HUDEP-2 (cell line): ENCODE results near the gene PRKAR2B.
A peak's percentile ranks its signal among the peaks of the same experiment; 100 is the strongest.
"Not testable (repeated sequence)": the region's sequence is repeated elsewhere in the genome, so short reads cannot be mapped to it uniquely, and the experiment has no call there.

ENCODE experiments used
- DNase-seq, 76 experiments: peaks; one replicate each; lab custom pipeline; 2025; ENCODE audit not compliant: unreplicated experiment in 76 of 76; lab: John Stamatoyannopoulos, UW

Gene PRKAR2B

DNA sequence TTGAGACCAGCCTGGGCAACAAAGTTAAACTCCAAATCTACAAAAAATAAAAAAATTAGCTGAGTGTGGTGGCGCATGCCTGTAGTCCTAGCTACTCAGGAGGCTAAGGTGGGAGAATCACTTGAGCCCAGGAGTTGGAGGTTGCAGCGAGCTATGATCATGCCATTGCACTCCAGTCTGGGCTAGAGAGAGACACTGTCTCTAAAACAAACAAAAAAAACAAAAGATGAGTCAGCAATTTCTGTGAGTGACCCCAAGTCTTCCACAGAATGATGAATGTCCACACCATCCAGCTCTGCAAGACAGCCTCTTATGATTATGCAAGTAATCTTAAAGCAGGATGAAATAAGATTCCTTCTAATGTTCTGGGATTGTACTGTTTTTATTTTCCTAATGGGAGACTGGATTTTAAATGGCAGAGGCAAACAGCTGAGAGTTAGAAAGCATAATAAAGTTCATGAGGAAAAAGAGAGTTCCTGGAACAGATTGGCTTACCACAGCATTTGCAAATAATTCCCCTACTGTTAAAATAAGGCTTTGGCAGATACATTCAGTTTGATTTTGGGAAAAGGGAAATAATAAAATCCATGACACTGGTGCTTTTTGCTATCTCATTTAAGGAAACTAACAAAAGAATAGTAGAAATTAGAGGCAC, 18.9 kb upstream of the PRKAR2B start:
- peak in 4 of 76 experiments; percentile 16 to 43 (median 28) for DNase-seq

DNA sequence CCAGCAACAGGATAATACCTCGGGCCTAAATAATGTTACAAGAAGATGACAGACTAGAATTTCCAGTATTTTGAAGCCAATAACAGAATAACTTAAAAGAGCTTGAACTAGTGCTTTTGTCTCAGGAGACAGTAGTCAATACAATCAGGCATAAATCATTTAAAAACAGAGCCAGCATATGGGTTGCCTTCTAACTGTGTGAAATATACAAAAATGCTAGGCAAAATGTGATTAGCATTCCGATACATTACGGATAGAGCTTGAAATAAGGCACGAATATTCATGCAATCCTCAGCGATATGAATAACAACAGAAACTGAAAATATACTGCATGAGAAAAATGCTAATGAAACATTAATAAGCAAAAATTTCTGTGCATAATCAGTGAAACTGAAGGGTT, 18.3 kb upstream of the PRKAR2B start:
- no peak for DNase-seq

DNA sequence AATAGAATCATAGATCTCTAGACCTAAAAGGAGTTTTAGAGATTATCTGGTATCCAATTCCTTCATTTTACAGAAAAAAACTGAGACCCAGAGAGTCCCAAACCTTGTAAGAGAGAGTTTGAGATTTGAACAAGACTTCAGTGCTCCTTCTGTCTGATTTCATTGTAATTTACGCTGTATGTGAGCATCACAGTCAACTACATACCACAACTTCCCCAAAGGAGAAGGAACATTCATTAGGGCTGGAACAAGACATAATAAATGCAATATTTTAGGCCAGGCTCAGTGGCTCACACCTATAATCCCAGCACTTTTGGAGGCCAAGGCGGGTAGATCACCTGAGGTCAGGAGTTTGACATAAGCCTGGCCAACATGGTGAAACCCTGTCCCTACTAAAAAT, 17.3 kb upstream of the PRKAR2B start:
- no peak for DNase-seq

DNA sequence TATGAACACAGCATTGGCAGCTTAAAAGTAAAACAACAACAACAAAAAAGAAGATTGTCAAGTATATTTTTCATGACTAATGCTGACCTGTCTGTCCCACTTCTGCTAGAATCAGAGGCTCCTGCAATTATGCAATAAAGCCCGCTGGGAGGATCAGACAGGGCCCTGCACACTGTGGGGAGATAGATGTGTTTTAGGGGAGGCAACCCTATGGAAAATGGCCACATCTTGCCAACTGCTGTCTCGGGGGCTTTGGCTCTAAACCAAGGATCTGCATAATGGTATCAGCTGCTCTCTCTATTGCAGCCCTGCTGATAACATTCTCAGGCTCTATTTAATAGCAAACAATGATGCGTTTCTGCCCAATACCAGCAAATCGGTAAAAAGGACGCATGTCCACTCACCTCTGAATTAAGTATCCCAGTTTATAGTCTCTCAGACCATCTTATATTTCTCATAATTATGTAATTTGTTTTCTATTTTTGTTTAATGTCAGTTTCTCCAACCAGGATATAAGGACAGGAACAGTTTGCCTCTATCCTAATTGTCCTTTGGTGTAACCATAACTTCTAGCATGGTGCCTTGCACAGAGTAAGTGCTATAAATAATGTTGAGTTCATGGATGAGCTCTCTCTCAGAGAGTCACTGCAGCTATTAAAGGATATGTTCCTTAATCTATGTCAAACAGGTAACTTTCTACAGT, 15.3 kb upstream of the PRKAR2B start:
- DNase-seq, result peak in 72 of 76 experiments; percentile 8 to 91 (median 62)

DNA sequence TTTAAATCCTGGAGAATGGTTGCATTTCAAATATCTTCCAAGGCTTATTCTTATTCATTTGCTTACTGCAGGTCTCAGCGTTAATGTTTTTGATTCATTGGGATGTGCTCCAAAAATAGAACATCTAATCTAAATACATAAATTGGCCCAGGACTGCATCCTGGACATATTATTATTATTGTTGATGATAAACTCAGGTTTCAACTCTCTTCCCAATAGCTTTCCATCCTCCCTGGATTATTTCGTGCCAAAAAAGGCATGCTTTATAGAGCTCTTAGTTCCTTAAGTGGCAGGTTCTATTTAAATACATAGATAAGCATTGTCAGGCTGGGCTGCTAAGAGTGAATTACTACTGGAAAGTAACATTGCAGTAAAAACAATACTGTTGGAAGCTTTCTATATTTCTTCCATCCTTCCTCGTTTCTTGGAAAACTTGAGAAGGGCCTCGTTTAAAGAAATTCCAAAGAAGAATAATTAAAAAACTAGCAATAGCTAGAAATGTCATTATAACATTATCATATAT, 14.7 kb upstream of the PRKAR2B start:
- no peak for DNase-seq

DNA sequence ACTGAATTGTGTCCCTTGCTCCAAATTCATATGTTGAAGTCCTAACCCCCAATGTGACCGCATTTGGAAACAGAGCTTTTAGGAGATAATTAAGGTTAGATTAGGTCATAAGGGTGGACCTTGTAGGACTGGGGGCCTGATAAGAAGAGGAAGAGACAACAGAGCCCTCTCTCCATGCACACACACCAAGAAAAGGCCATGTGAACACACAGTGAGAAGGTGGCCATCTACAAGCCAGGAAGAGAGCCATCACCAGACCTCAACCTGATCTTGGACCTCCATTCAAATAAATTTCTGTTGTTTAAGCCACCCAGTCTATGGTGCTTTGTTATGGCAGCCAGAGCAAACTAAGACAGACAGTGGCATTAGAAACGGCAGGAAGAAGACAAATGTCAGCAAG, 12.5 kb upstream of the PRKAR2B start:
- DNase-seq, result peak in 24 of 76 experiments; percentile 11 to 68 (median 29)

DNA sequence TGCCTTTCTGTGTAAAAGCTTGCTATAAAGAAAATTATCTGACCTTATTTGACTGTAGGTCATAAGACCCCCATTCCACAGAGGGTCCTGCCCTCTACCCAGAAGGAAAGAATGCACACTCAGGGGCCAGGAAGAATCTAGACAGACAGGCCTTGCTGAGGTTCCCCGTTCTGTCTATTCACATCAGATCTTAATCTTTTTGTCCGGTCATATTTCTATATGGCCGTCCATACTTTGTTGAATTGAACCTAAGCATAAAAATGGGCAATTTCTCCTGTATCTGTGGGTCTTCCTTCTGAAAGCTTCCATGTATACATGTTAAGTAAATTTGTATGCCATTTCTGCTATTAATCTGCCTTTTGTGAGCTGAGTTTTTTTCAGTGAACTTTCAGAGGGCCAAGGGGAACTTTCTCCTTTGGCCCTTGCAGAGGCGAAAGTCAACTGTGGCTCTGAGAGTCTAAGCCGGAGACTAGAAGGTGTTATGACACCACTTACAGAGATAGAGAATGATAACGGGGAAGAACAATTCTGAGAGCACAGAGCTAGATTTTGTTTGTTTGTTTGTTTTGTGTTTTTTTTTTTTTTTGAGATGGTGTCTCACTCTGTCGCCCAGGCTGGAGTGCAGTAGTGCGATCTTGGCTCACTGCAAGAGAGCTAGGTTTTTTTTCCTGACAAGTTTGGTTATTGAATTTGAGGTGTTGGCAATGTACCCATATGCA, 11.6 kb upstream of the PRKAR2B start:
- DNase-seq, result no peak

DNA sequence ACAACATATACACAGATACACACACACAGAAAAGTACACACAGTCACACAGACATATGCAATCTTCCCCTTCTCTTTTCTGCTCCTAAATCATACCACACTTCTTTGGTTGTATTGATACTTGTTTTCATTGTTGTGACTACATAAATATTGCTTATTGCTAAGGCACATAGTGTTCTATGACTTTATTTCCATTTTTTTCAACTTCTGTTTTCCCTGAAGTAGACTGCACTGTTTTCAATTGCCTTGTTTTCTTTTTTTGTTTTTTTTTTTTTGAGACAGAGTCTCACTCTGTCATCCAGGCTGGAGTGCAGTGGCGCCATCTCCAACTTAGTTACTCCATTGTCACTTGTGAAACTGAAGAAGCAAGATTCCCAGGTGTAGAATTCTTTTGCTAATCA, 10.0 kb upstream of the PRKAR2B start:
- DNase-seq, result no peak

DNA sequence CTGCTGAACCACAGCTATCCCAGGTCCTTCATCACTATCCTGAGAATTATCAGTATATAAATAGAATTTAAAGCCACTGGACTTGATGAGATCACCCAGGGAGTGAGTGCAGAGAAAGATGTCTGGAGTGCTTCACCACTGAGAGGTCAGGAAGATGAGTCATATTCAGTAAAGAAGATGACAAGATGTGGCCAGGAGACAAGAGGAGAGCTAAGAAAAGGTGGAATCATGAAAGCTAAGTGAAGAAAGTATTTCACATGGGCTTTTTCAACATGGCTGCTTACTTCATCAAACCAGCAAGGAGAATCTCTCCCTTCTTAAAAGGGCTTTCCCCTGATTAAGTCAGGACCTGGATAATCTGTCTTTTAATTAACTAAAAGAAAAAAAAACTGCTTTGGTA, 9.1 kb upstream of the PRKAR2B start:
- peak in 28 of 76 experiments; percentile 8 to 63 (median 35) for DNase-seq

DNA sequence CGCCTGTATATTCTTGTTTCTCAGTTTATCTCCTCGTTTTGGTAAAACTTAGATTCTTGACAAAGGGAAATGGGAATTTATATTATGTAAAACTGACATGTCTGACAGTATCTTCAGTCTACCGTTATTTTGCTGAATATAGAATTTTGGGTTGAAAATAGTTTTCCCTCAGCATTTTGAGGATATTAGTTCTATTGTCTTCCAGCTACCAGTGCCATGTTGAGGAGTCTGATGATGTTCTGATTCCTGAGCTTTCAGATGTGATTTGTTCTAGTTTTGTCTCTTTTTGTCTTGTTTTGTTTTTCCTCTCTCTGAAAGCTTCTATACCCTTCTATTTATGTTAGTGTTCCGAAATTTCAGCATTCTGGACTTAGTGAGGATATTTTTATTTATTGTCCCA, 8.0 kb upstream of the PRKAR2B start:
- no peak for DNase-seq

DNA sequence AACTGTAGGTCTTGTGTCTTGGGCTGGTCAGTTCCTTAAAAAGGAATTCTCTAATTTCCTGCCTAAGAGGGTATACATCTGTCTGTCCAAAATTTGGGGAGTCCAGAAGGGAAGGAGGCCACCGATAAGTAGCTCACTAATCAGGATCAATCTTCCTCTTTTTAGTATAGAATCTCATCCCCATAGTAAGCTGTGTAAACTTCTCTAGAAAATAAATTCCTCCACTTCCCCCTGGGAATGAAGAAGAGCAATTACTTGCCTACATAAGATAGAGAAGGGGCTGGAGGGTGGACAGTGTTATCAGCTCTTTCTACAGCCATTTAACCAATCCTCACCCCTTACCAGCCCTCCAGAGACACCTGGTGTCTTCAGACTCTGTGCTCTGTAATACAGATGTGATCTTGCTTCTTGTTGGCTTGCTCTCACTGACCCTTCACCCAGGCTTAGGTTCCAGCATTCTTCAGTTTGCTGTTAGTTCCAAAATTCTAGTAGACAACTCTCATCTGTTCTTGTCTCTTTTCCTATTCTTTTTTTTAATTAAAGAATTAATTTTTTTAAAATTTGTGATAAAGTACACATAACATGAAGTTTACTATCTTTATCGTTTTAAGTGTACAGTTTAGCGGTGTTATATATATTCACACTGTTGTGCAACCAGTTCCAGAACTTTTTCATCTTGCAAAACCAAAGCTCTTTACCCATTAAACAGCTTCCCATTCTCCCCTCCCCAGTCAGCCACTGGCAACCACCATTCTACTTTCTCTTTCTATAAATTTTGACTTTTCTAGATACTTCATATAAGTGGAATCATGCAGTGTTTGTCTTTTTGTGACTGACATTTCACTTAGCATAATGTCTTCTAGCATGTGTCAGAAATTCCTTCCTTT, 6.5 kb upstream of the PRKAR2B start:
- DNase-seq, result no peak

DNA sequence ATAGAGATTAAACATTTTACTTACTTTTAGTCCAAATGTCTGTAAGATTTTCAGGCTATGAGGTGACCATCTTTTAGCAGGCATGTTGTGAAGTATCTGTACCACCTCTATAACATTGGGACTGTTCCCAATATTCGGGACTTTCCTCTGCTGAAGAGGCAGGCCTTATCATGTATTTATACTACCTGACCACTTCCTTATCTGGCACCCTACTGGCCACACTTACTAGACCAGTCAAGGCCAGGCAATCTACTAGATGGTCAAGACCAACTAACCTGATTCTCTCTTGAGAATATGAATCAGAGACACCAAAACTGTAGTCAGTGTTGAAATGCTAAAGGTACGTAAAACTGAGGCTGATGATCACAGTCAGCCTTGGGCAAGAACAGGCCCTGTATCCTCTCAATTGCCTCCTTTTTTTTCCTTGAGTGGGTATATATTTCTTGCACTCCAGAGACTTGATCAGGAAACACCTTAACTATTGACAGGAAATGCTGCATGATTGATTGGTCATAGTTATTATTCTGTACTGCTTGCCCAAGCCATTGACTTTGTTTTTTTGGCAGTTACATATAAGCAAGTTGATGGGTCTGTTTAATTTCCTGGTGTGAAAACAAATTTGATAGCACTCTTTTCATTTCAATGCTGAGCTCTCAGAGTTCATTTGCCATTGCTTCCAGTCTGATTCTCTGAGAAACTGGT, 5.2 kb upstream of the PRKAR2B start:
- no peak for DNase-seq

DNA sequence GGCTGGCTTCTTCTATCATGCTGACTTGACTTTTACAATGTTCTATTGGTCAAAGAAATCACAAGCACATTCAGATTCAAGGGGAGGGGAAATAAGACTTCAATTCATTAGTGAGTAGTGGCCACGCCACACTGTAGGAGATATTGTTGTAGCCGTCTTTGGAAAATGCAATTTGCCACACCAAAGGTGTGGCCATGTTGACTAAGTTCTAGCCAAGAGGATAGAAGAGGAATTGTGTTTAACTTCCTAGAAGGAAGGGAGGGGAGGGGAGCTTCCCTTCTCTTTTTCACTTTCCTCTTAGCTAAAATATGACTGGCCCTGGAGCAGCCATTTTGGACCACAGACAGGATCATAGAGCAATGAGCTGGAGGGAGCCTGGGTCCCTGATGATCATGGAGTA, 3.4 kb upstream of the PRKAR2B start:
- DNase-seq, result no peak

DNA sequence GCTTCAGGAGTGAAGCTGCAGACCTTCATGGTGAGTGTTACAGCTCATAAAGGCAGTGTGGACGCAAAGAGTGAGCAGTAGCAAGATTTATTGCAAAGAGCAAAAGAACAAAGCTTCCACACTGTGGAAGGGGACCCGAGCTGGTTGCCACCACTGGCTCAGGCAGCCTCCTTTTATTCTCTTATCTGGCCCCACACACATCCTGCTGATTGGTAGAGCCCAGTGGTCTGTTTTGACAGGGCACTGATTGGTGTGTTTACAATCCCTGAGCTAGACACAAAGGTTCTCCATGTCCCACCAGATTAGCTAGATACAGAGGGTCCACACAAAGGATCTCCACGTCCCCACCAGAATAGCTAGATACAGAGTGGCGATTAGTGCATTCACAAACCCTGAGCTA, 2.7 kb upstream of the PRKAR2B start:
- DNase-seq, result not testable (repeated sequence)

DNA sequence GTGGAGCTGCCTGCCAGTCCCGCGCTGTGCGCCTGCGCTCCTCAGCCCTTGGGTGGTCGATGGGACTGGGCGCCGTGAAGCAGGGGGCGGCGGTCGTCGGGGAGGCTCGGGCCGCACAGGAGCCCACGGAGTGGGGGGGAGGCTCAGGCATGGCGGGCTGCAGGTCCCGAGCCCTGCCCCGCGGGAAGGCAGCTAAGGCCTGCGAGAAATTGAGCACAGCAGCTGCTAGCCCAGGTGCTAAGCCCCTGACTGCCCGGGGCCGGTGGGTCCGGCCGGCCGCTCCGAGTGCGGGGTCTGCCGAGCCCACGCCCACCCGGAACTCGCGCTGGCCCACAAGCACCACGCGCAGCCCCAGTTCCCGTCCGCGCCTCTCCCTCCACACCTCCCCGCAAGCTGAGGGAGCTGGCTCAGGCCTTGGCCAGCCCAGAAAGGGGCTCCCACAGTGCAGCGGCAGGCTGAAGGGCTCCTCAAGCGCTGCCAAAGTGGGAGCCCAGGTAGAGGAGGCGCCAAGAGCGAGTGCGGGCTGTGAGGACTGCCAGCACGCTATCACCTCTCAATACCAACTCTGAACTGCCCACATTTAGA, 2.1 kb upstream of the PRKAR2B start:
- DNase-seq, result not testable (repeated sequence)

DNA sequence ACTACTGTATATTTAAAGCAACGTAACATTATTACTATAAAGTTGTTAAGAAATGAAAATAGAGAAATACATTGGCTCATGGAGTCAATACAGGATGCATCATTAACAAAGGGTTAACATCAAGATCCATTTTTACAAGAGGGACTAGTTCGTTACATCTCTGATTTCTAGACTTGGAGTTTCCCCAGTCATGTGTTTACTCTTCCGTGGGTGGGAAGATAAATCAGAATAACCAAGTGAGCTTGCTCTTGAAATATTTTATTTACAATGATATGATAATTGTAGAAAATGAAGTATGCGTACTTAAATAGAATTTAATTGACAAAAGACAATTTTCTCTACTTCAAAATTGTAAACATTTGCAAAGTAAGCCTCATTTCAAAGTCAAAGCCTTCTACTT, 1.0 kb upstream of the PRKAR2B start:
- no peak for DNase-seq

DNA sequence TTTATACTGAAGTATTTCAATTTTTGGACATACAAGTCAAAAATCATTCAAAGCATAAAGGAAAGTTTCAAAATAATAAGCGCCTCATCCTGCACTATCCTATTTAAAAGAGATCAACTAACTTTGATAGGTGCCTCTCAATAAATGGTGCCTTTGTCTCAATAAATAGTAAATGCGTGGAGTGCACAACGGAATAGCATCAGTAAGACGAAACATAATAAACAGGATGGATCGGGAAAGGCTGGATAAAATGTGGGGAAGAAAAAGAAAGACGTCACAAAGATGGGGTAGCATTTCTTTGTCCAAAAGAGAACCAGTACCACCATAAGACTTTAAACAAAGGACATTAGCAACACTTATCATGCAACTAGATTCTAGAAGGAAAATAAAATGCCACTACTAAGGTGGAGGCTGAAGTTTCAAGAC, 571 bp upstream of the PRKAR2B start:
- no peak for DNase-seq

DNA sequence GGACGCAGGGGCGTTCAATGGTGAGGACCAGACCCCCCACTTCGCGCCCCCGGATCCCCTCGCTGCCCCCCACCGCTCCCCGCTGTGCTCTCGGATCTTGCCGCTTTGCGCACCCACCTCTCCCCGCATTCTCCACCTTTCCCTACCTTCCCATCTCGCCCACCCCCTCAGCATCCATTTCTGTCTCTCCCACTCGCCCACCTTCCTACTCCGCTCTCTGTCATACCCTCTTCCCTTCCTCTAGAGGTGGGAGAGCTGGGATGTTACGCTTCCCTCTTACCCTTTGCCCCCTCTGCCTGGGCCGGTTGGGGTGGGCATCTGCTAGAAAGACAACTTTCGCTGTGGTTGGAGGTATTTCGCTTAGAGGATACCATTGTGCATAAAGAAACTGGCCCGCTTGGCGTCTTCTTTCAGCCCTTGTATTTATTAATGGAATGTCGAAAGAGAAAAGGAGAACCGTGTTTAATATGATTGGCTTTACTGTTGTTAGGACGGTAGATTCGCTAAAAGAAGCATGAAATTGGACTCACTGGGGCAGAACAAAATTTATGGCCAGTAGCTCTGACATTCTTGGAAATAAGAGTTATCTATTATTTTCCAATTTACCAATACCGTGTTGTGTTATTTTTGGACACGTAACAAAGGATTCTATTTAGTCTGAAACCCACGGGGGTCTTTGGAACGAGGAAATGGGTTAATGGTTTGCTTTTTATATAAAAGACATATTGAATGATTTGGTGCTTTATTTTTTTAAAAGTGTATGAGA, 873 bp downstream of the PRKAR2B start:
- peak in 1 of 76 experiments; percentile 20 for DNase-seq

DNA sequence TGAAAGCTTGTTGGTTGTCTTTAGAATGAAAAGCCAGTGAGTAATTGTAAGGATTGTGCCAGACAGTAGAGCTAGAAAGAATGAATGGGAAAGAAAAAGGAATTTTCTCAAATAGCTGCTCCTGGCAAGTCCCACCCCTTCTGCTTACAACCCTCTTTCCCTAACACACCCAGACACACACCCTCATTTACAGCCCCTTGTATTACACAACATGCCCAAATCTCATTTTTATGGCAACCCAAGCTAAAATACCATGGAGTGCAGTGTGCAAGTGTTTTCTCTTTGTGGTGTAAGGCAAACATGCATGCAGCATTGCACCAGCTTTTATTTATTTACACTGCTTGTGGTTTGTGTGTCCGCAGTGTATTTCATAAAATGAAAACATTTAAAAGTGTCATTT, 1.5 kb downstream of the PRKAR2B start:
- peak in 1 of 76 experiments; percentile 22 for DNase-seq
